Measurements from ENCODE around the gene CCT6B. TPM values are rescaled to one million over a fixed set of nuclear protein-coding genes. Genes with fewer than 3 reads are reported as not detected.

Gene CCT6B
- total RNA-seq, 1 experiment from 2014 or later = 1.7 TPM

DNA sequence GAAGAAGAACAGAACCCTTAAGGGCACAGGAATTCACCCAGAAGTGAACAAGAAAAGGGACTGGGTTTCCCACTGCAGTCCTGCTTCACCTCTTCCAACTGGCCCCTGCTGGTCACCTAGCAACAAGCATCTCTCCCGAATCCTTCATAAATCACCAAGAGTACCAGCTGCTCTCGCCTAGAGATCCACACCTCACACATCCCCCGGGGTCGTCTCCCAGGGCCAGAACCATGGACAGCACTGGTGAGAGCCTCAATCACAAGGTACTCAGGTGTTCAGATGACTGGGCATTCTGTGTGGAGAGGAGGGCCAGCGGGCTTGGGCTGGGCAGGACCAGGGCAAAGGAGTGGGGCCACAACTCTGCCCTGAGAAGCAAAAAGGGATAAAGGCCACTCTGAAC is 65.9 kb downstream of the CCT6B start:
- TF ChIP-seq CTCF (conservative IDR thresholded peaks at IDR 0.05) = no peak
- no peak overlapping the region for H2BK120ac ChIP-seq (ENCODE audit: low read depth, low read length, poor library complexity, severe bottlenecking)
- no peak overlapping the region for H3K27ac Mint-ChIP-seq
- H3K18ac ChIP-seq (ENCODE audit: insufficient read length, low read depth, low read length) = no peak overlapping the region
- H2AK5ac ChIP-seq (ENCODE audit: insufficient read length, low read length) = no peak overlapping the region
- no peak overlapping the region for H3K4me2 ChIP-seq (ENCODE audit: insufficient read depth, insufficient read length, low read length)
- no peaks in the 10 kb centered on the region for H3K79me2 ChIP-seq (ENCODE audit: insufficient read depth, low read length)
- no peak overlapping the region for H3K9ac ChIP-seq (ENCODE audit: extremely low read depth, insufficient read length, low read length)
- no peaks in the 10 kb centered on the region for H3K4me1 ChIP-seq (ENCODE audit: insufficient read depth, low read length)
- DNase-seq = peak; percentile 55
- no peak overlapping the region for H3K4ac ChIP-seq (ENCODE audit: low read depth, low read length)
- no peak overlapping the region; the same call in 1 of the 2 replicates for H3K14ac ChIP-seq (ENCODE audit: insufficient read depth, low read length)
- no peaks in the 10 kb centered on the region for H3K79me1 ChIP-seq (ENCODE audit: insufficient read depth, low read depth, low read length, poor library complexity, severe bottlenecking)
- no peak overlapping the region for H2AFZ ChIP-seq (ENCODE audit: low read length)
- H3K4me3 Mint-ChIP-seq = no peak overlapping the region
- H3K23ac ChIP-seq (ENCODE audit: insufficient read length, low read depth, low read length) = no peak overlapping the region
- H3K27me3 Mint-ChIP-seq (ENCODE audit: low read depth) = peaks cover 68% of the 10 kb centered on the region
- no peaks in the 10 kb centered on the region for H3K23me2 ChIP-seq (ENCODE audit: insufficient read length, low read depth, low read length, poor library complexity, severe bottlenecking)
- no peak overlapping the region for H3K27ac ChIP-seq (ENCODE audit: insufficient read length, low read depth, low read length)
- WGBS (ENCODE audit: extremely low coverage, insufficient read length, low lambda C conversion rate) = no CpG with 5 or more reads among the region's 5 CpGs
- no peaks in the 10 kb centered on the region for H3K9me3 Mint-ChIP-seq
- peaks cover 5 to 9% of the 10 kb centered on the region in 2 experiments; a peak in 3 of 4 replicates for H3K4me1 Mint-ChIP-seq
- H3T11ph ChIP-seq (ENCODE audit: low read length) = no peak overlapping the region
- no peak overlapping the region for H4K91ac ChIP-seq (ENCODE audit: insufficient read length, low read depth, low read length)
- no peak overlapping the region for H2BK15ac ChIP-seq (ENCODE audit: low read depth, low read length)
- H4K20me1 ChIP-seq (ENCODE audit: control insufficient read depth, insufficient read depth, insufficient read length) = no peaks in the 10 kb centered on the region
- no peak overlapping the region for H4K5ac ChIP-seq (ENCODE audit: insufficient read length, low read depth, low read length)
- no peak overlapping the region for H3K56ac ChIP-seq (ENCODE audit: insufficient read length, low read depth, low read length)
- H3K9me3 ChIP-seq (ENCODE audit: control insufficient read depth, low read depth, low read length) = no peaks in the 10 kb centered on the region
- no peak overlapping the region for H2BK5ac ChIP-seq (ENCODE audit: insufficient read length, low read length)
- H2BK20ac ChIP-seq (ENCODE audit: low read depth, low read length, poor library complexity, severe bottlenecking) = no peak overlapping the region
- no peaks in the 10 kb centered on the region for H3K27me3 ChIP-seq (ENCODE audit: insufficient read depth, low read length)
- H3K36me3 Mint-ChIP-seq (ENCODE audit: insufficient read depth in 1 of 3, low read depth in 3 of 3) = no peaks in the 10 kb centered on the region
- H4K8ac ChIP-seq (replicated peaks; ENCODE audit: insufficient read length, low read depth, low read length) = no peak overlapping the region
- no peak overlapping the region for H2BK12ac ChIP-seq (ENCODE audit: insufficient read length, low read depth, low read length)

Data from H9 (cell line).